ENCODE data around the gene RNF145.
"Not testable (repeated sequence)": the region's sequence is repeated elsewhere in the genome, so short reads cannot be mapped to it uniquely, and the experiment has no call there.

Gene RNF145

DNA sequence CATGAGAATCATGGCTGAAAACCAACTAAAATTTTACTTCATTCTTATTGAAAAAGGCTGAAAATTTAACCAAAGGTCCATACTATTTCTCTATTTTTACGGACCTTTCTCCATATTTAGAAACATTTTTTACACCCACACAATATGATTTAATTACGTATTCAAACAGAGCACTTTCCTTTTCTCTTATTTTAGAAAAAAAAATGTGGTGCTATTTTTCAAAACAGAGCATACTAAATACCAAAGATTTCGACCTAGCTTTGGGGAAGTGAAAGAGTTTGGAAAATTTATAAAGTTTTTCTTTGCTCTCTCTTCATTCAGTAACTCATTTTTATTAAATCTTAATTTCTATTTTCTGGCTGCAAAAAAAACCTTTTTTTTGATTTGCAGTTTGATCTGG lies 38.1 kb downstream of the RNF145 start:
- no peak for DNase-seq
- in situ Hi-C loops (cut with MboI; ENCODE audit: low pct_unique_long_range_greater_than_20kb, low sequenced_read_pairs): no loop called here

DNA sequence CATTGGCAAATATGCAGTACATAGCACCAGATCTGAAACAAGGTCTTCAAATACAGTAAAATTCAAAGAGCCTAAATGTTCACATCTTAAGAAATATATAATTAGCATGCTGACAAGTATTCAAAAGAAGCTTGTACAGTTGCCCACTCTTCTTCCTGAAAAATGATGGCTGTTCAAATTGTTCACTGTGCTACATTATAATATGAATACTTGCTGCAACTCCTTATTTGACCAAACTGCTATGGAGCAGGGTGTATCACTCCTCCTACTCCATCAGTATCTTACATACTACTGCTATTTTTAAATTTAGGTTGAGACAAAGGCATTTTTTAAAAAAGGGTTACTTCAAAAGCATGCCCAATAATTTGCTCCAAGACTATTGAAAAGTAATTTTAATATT lies 39.3 kb downstream of the RNF145 start:
- no peak for DNase-seq
- in situ Hi-C loops (cut with MboI; ENCODE audit: low pct_unique_long_range_greater_than_20kb, low sequenced_read_pairs): no loop called here

DNA sequence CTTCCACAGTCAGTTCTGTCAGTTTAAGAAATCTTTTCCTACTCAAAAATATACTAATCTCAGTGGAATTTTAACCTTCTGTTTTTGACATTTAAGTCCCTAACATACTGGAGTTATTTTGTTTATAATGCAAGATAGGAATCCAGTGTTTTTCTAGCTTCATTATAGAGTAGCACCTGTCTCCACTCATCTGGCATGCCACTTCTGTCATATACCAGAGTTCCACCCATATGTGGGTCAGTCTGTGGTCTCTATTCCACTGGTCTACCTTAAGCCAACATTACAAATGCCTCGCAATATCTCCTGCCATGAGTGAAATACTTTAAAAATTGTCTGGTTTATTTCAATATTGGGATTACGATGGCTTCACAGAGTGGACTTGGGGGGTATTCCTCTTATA lies 42.9 kb downstream of the RNF145 start:
- DNase-seq: no peak
- in situ Hi-C loops (cut with MboI; ENCODE audit: low pct_unique_long_range_greater_than_20kb, low sequenced_read_pairs): no loop called here

GRCh38 chr5:159163701-159164046 lies 45.7 kb downstream of the RNF145 start:
- in situ Hi-C loops (cut with MboI; ENCODE audit: low pct_unique_long_range_greater_than_20kb, low sequenced_read_pairs): no loop called here
- no peak for DNase-seq

DNA sequence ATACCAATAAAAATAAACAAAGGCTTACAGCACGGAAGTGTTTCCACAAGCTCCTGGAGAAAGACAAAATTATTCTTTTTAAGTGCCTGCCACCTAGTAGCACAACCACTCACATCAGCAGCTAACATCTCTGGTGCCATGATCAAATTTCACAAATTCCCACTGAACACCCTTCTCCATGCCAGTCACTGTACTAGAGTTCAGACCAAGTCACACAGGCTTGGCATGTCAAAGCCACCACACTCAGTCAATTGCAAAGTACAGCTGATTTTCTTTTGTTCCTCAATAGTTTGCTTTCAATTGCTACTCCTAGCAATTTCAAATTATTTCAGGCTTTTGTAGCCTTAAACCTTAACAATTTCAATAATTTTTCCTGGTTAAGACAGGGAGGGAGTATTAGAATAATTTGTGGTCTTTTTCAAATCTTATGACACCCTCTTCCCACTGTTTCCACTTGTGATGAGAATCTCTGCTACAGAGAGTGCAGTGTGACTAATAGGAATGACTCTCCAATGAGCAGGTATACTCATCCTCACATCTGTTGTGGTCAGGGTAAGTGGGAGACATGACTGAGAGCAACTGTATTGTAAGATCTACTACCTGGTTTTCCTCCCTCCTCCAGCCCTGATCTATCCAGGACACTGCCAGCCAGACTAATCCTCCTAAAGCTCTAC lies 46.2 kb downstream of the RNF145 start:
- in situ Hi-C loops (cut with MboI; ENCODE audit: low pct_unique_long_range_greater_than_20kb, low sequenced_read_pairs): no loop called here
- DNase-seq: no peak

- no peak for DNase-seq
- in situ Hi-C loops (cut with MboI; ENCODE audit: low pct_unique_long_range_greater_than_20kb, low sequenced_read_pairs): no loop called here
Measured at GRCh38 chr5:159161361-159162214, 47.8 kb downstream of the RNF145 start.

DNA sequence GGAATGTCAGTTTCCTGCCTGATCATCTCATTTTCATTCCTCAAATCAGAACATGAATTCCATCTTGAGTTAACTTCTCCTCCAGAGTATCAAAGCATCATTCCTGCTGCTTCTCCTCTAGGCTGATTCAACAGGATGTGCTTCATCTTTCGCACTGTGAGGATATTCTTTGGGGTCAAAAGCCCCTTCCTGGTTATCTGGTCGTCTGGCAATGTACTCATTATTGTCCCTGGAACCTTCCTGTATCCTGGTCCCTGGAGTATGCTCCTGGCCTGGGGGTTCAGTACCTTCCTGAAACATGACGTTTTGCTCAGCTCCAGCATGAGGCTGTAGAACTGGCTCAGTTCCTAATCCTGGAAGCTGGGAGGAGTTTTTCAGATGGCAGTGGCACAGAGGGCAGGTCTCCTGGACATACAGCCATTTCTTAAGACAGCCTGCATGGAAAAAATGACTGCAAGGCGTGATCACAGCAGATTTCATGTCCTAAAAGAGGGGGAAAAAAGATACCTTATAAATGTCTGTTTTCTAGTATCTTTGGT lies 50.7 kb downstream of the RNF145 start:
- DNase-seq; in situ Hi-C loops (cut with MboI; ENCODE audit: low pct_unique_long_range_greater_than_20kb, low sequenced_read_pairs): not testable (repeated sequence)

DNA sequence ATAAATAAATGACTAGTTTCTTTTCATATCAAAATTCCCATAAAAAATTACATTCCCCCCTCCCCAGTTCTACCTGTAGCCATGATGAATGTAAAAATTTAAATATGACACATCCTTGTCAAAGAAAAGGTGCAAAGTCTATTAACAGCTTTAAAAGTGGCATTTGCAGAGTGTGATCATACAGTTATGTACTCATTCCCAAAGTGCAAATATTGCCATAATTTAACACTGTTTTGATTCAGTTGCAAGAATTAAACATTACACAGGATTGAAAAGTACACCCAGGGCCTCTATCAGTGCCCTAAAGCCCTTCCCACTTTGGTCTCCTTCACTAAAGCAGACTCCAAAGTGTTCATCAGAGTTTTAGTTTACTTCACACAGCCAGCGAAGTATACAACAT lies 51.8 kb downstream of the RNF145 start:
- in situ Hi-C loops (cut with MboI; ENCODE audit: low pct_unique_long_range_greater_than_20kb, low sequenced_read_pairs): no loop called here
- DNase-seq: no peak

GRCh38 chr5:159156426-159157238 lies 52.7 kb downstream of the RNF145 start:
- in situ Hi-C loops (cut with MboI; ENCODE audit: low pct_unique_long_range_greater_than_20kb, low sequenced_read_pairs): no loop called here
- DNase-seq: peak; percentile 75

- DNase-seq: no peak
- in situ Hi-C loops (cut with MboI; ENCODE audit: low pct_unique_long_range_greater_than_20kb, low sequenced_read_pairs): no loop called here
Measured at GRCh38 chr5:159155960-159156359, 53.4 kb downstream of the RNF145 start.

- no peak for DNase-seq
- in situ Hi-C loops (cut with MboI; ENCODE audit: low pct_unique_long_range_greater_than_20kb, low sequenced_read_pairs): no loop called here
Measured at GRCh38 chr5:159152876-159153275, 56.5 kb downstream of the RNF145 start.

- no peak for DNase-seq
- in situ Hi-C loops (cut with MboI; ENCODE audit: low pct_unique_long_range_greater_than_20kb, low sequenced_read_pairs): no loop called here
Measured at GRCh38 chr5:159149085-159149484, 60.3 kb downstream of the RNF145 start.

- in situ Hi-C loops (cut with MboI; ENCODE audit: low pct_unique_long_range_greater_than_20kb, low sequenced_read_pairs): no loop called here
- no peak for DNase-seq
Measured at GRCh38 chr5:159147976-159148375, 61.4 kb downstream of the RNF145 start.

DNA sequence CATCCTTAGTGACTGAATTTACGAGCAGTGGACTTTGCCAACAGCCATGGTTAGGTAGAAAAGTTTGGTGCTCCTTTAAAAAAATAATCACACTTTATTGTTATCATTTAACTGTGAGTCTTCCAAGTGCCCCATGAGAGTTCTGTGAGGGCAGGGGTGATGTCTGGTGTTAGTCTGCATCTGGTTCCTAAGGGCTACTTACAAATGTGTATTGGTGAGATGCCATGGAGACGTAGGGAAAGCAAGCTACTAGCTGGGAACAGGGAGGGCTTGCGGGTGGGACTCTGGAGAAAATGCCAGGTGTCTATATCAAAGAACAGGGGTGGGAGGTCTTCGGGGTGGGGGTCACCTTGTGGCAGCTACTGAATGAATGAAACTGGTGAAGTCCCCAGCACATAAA lies 62.5 kb downstream of the RNF145 start:
- in situ Hi-C loops (cut with MboI; ENCODE audit: low pct_unique_long_range_greater_than_20kb, low sequenced_read_pairs): no loop called here
- no peak for DNase-seq

DNA sequence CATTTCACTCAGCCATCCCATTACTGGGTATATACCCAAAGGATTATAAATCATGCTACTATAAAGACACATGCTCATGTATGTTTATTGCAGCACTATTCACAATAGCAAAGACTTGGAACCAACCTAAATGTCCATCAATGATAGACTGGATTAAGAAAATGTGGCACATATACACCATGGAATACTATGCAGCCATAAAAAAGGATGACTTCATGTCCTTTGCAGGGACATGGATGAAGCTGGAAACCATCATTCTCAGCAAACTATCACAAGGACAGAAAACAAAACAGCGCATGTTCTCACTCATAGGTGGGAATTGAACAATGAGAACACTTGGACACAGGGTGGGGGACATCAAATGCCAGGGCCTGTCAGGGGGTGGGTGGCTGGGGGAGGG lies 64.2 kb downstream of the RNF145 start:
- in situ Hi-C loops (cut with MboI; ENCODE audit: low pct_unique_long_range_greater_than_20kb, low sequenced_read_pairs); DNase-seq: not testable (repeated sequence)

DNA sequence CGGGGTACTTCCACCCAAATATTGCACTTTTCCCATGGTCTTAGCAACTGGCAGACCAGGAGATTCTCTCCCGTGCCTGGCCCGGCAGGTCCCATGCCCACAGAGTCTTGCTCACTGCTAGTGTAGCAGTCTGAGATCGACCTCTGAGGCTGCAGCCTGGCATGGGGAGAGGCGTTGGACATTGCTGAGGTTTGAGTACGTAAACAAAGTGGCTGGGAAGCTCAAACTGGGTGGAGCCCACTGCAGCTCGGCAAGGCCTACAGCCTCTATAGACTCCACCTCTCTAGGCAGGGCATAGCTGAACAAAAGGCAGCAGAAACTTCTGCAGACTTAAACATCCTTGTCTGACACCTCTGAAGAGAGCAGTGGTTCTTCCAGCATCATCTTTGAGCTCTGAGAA lies 69.6 kb downstream of the RNF145 start:
- in situ Hi-C loops (cut with MboI; ENCODE audit: low pct_unique_long_range_greater_than_20kb, low sequenced_read_pairs): no loop called here
- DNase-seq: no peak

- no peak for DNase-seq
Measured at GRCh38 chr5:159135896-159136531, 73.3 kb downstream of the RNF145 start.

DNA sequence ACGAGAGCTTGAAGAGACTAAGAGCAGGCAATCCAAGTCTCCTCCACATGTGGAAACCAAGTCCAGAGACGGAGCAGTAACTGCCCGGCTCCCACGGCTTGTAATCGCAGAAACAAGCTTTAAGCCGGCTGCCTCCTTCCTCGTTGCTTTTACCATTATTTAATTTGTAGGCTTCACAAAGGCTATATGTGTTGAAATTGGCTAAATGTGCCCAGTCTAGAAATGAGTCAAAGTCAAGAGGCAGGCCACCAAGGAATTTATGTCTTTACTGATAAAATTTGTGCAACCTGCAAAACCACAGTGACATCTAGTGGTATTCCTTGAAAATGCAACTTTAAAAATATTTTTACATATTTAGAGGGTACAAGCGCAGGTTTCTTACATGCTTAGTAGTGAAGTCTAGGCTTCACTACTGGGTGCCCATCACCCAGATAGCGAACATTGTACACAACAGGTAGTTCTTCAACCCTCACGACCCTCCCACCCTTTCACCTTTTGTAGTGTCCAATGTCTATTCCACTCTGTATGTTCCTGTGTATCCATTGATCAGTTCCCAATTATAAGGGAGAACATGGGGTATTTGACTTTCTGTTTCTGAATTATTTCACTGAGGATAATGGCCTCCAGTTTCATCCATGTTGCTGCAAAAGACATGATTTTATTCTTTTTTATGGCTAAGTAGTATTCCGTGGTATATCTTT lies 76.2 kb downstream of the RNF145 start:
- in situ Hi-C loops (cut with MboI; ENCODE audit: low pct_unique_long_range_greater_than_20kb, low sequenced_read_pairs): no loop called here
- peak; percentile 78 for DNase-seq

More at GRCh38 chr5:159135896-159136531, 73.3 kb downstream of the RNF145 start:
- in situ Hi-C loops (cut with MboI; ENCODE audit: low pct_unique_long_range_greater_than_20kb, low sequenced_read_pairs): no loop called here
